ENCODE results near the gene PCDHGA1. TPM values are rescaled to one million over a fixed set of nuclear protein-coding genes. Genes with fewer than 3 reads are reported as not detected.
"Not testable (repeated sequence)": the region's sequence is repeated elsewhere in the genome, so short reads cannot be mapped to it uniquely, and the experiment has no call there.

The PCDHGA1 gene
- total RNA-seq (2014; rRNA removed; shearing (Covaris generic)) = 0.18 and 0.34 TPM in 2 replicates

- no peak for DNase-seq (ENCODE audit: low read depth)
Measured at GRCh38 chr5:141330299-141331080, at the start of gene PCDHGA1. TSS of gene PCDHGA1 (plus strand) at chr5:141330514.

DNA sequence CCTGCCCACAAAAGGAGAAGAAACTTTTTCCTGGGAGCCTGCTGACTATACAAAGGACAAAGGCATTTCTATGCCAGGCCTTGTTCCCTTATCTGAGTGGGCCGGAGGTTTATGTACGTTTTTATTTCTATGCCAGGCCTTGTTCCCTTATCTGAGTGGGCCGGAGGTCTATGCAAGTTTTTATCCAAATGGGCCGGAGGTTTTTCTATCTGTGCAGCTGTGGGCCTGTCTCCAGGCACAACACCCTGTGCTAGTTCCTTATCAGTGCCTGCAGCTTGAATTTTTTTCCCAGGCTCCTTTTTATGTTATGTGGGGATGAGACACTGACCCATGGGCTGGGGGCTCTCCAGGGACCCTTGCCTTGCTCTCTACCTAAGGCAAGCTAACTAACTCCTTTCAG, 31.9 kb upstream of the PCDHGA1 start:
- no peak for DNase-seq (ENCODE audit: low read depth)

DNA sequence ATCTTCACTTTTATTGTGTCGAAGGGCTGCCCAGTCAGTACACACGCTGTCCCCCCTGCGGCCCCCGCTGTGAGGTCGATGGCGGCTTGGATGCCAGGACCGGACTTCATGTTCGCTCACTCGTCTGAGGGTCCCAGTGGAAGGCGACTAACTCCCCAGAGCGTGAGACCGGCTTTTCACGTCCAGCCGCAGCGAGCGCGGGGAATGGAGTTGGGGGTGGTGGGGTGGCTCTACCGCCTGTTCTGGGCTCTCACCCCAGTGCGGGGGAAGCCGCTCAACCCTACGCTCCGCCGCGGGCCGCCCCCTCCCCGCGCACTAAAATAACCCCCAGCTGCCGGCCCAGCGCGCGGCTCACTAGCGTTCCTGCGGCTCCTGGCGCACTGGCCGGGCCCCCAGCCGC, 26.6 kb upstream of the PCDHGA1 start, which contains the start of gene SLC25A2:
Gene SLC25A2 (minus strand): TSS at position 294 of the 400 bp plus-strand sequence. CDS start 184 bp downstream, at position 110.
- no peak for DNase-seq (ENCODE audit: low read depth)

DNA sequence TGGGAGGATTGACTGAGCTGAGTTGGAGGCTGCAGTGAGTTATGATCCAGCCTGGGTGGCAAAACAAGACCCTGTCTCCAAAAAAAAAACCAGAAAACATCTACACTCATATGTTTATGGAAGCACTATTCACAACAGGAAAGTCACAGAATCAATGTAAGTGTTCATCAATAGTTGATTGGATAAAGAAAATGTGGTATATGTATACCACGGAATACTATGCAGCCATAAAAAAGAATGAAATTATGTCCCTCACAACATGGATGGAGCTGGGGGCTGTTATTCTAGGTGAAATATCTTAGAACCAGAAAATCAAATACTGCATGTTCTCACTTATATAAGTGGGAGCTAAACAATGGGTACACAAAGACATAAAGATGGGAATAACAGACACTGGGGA, 23.7 kb upstream of the PCDHGA1 start:
- no peak for DNase-seq (ENCODE audit: low read depth)

- no peak for DNase-seq (ENCODE audit: low read depth)
Measured at GRCh38 chr5:141313711-141314110, 16.6 kb upstream of the PCDHGA1 start.

- DNase-seq (ENCODE audit: low read depth) = not testable (repeated sequence)
Measured at GRCh38 chr5:141316963-141317362, 13.4 kb upstream of the PCDHGA1 start.

GRCh38 chr5:141319202-141319601, 11.1 kb upstream of the PCDHGA1 start:
- DNase-seq (ENCODE audit: low read depth) = no peak

- no peak for DNase-seq (ENCODE audit: low read depth)
Measured at GRCh38 chr5:141319699-141320098, 10.6 kb upstream of the PCDHGA1 start.

DNA sequence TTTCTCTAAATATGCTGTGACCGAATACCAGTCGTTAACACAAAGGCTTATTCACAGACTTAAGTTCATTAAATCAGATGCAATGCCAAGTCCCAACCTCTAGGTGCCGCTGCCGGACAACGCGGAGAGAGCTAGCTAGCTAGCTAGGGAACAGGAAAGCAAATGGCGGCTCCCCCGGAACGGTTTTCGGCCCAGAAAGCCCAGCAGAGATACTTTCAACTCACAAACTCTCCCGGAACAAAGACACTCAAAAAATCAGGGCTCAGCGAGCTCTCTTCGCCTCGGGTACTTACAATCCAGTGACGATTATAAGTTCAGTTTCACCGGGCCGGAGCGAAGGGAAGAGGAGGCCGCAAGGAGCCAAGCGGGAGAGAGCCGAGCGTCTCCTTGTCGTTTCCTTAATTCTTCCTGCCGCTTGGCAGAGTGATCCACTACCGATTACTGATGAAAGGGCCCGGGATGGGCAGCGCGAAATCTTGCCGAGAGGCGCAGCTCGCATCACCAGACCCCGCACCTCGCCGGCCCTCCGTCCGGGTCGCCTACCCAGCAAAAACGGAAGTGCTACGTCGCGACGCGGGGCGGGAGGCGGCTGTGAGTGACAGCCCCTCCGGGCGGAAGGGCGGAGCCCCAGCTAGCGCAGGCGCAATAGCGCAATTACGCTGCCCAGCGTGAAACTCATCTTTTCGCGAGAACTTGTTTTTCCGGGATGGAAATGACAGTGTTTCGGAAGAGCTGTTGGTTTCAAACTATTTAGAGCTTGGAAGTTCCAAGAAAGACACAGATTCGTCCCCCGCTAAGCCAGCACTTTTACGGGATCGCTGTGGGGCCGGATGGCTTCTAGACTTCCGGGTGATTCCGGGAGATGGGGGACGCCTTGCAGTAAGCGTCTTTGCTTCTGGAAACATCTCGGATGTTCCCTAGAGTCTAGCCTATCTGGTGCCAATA, 9.8 kb upstream of the PCDHGA1 start, which contains the start of gene TAF7:
Gene TAF7 (minus strand): TSS at position 560 of the 945 bp plus-strand sequence. CDS start 740 bp downstream, outside the sequence.
- DNase-seq (ENCODE audit: low read depth) = peak; percentile 96

GRCh38 chr5:141322261-141322660, 8.1 kb upstream of the PCDHGA1 start:
- no peak for DNase-seq (ENCODE audit: low read depth)

GRCh38 chr5:141326088-141326854, 4.0 kb upstream of the PCDHGA1 start:
- DNase-seq (ENCODE audit: low read depth) = peak; percentile 78

- DNase-seq (ENCODE audit: low read depth) = no peak
Measured at GRCh38 chr5:141328231-141328630, 2.1 kb upstream of the PCDHGA1 start.

- not testable (repeated sequence) for DNase-seq (ENCODE audit: low read depth)
Measured at GRCh38 chr5:141332571-141332970, 2.3 kb downstream of the PCDHGA1 start.

GRCh38 chr5:141338538-141339306, 8.4 kb downstream of the PCDHGA1 start, which contains the start of gene PCDHGA2:
TSS of gene PCDHGA2 (plus strand) at chr5:141338760.
- DNase-seq (ENCODE audit: low read depth) = peak; percentile 35

- not testable (repeated sequence) for DNase-seq (ENCODE audit: low read depth)
Measured at GRCh38 chr5:141340781-141341354, 10.6 kb downstream of the PCDHGA1 start.

GRCh38 chr5:141342773-141343172, 12.5 kb downstream of the PCDHGA1 start:
- no peak for DNase-seq (ENCODE audit: low read depth)

- peak; percentile 46 for DNase-seq (ENCODE audit: low read depth)
Measured at GRCh38 chr5:141343242-141343952, 13.1 kb downstream of the PCDHGA1 start, which contains the start of gene PCDHGA3. TSS of gene PCDHGA3 (plus strand) at chr5:141343829. CDS start at chr5:141344034, 205 bp downstream.

- DNase-seq (ENCODE audit: low read depth) = no peak
Measured at GRCh38 chr5:141343953-141344463, 13.7 kb downstream of the PCDHGA1 start.

- no peak for DNase-seq (ENCODE audit: low read depth)
Measured at GRCh38 chr5:141345327-141345726, 15.0 kb downstream of the PCDHGA1 start.

Data from Daoy (cell line).